ENCODE results near the gene BTG1.

BTG1 gene

DNA sequence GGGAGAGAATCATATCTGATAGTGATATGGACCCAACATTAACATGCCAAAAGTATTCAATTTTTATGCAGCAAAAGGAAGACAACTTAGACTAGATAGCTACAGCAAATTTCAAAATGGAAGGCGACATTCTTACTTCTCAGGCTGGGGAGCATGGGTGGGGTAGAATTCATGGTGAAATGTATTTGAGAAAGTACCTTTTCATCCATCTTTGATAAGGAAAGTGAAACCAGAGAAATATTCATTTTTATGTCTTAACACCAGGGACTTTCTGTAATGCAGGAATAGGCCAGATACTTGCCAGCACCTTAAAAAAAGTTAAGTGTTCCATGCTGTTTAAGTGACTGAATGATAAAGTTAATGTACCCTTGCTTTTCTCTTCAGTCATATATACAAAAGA is 13.4 kb downstream of the BTG1 start:
- peak overlapping the region; percentile 93 for H3K27ac Mint-ChIP-seq
- peak overlapping the region; percentile 82 for H3K4me3 Mint-ChIP-seq
- peaks cover 98% of the 10 kb centered on the region for H3K4me1 Mint-ChIP-seq (ENCODE audit: low read depth)
- no peaks in the 10 kb centered on the region for H3K9me3 Mint-ChIP-seq
- no peaks in the 10 kb centered on the region for H3K27me3 Mint-ChIP-seq
- peaks cover 46% of the 10 kb centered on the region for H3K36me3 Mint-ChIP-seq (ENCODE audit: low read depth)

DNA sequence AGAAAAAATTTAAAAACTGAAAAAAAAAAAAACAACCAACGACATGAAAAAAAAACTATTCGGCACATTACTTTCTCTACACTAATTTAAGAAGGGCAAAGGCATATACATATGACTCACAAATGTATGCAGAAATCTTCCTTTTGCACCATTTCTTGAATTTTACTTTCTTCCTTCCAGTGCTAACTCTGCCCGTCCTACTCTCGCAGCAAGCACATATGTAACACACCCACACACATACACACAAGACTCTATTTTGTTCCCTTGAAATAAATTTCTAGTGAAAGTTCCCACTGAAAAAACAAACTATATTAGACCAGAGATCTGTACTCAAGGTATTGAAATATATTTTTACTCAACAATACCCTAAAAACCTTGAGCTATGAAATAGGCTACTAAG is 14.6 kb downstream of the BTG1 start:
- Mint-ChIP-seq H3K36me3 (ENCODE audit: low read depth) (peaks cover 42% of the 10 kb centered on the region), H3K27me3 (no peaks in the 10 kb centered on the region), H3K27ac (peak overlapping the region; percentile 93), H3K4me3 (peak overlapping the region; percentile 82), H3K9me3 (no peaks in the 10 kb centered on the region), H3K4me1 (ENCODE audit: low read depth) (peaks cover 96% of the 10 kb centered on the region)

DNA sequence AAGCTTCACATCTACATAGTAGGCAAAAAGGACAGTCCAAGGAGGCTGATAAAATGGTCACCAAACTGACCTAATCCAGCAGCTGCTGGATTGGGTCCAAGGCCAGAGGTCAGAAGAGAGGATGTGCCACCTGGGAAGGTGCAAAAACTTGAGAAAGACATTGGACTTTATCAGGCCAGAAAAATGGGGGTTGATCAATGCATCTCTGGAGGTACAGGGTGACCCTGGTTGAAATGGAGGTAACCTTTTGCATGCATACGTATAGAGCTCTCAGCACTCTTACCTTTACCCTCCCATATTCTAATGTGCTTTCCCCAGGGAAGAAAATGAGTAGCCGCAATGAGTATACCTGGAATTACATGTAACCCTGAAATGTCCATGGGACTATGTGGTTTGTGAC is 16.0 kb downstream of the BTG1 start:
- H3K4me1 Mint-ChIP-seq (ENCODE audit: low read depth), result peaks cover 96% of the 10 kb centered on the region
- H3K27ac Mint-ChIP-seq, result peak overlapping the region; percentile 45
- no peak overlapping the region for H3K4me3 Mint-ChIP-seq
- H3K27me3 Mint-ChIP-seq, result no peaks in the 10 kb centered on the region
- H3K36me3 Mint-ChIP-seq (ENCODE audit: low read depth), result peaks cover 50% of the 10 kb centered on the region
- no peaks in the 10 kb centered on the region for H3K9me3 Mint-ChIP-seq

DNA sequence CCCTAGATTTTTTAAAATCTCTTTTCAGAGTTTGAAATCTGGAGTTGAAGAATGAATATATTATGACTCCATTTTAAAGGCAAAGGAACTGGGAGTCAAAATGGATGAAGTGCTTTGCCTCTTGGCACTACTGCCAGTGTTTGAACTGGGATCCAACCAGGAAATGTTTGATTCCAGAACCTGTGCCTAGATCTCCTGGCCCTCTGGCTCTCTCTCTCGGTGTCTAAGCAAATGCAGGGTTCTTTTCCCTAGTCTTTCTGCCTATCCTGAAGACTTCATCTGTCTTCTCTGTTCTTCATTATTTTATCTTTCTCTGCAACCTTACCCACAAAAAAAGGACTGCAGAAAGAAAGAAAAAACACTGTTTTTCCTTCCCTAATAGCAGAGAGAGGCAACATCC is 17.0 kb downstream of the BTG1 start:
- no peaks in the 10 kb centered on the region for H3K9me3 Mint-ChIP-seq
- peaks cover 60% of the 10 kb centered on the region for H3K36me3 Mint-ChIP-seq (ENCODE audit: low read depth)
- no peaks in the 10 kb centered on the region for H3K27me3 Mint-ChIP-seq
- peaks cover 96% of the 10 kb centered on the region for H3K4me1 Mint-ChIP-seq (ENCODE audit: low read depth)
- no peak overlapping the region for H3K4me3 Mint-ChIP-seq
- peak overlapping the region; percentile 45 for H3K27ac Mint-ChIP-seq

DNA sequence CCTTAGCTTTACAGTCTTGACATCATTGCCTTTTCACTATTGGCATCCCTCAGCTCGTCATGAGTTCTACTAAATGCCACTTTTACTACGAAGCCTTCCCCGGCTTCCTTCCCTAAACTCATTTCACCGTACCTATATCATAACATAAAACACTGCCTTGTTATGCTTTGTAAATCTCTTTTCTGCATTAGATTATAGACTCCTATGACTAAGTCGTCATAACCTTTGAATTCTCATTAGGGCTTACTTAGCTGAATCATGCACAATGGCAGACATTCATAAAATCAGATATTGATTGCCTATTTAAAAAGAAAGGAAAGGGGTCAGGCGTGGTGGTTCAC is 21.0 kb downstream of the BTG1 start:
- Mint-ChIP-seq H3K36me3 (ENCODE audit: low read depth) (peaks cover 72% of the 10 kb centered on the region), H3K9me3 (peaks cover 11% of the 10 kb centered on the region), H3K4me1 (ENCODE audit: low read depth) (peaks cover 71% of the 10 kb centered on the region), H3K27me3 (no peaks in the 10 kb centered on the region), H3K4me3 (peak overlapping the region; percentile 14), H3K27ac (peak overlapping the region; percentile 87)

DNA sequence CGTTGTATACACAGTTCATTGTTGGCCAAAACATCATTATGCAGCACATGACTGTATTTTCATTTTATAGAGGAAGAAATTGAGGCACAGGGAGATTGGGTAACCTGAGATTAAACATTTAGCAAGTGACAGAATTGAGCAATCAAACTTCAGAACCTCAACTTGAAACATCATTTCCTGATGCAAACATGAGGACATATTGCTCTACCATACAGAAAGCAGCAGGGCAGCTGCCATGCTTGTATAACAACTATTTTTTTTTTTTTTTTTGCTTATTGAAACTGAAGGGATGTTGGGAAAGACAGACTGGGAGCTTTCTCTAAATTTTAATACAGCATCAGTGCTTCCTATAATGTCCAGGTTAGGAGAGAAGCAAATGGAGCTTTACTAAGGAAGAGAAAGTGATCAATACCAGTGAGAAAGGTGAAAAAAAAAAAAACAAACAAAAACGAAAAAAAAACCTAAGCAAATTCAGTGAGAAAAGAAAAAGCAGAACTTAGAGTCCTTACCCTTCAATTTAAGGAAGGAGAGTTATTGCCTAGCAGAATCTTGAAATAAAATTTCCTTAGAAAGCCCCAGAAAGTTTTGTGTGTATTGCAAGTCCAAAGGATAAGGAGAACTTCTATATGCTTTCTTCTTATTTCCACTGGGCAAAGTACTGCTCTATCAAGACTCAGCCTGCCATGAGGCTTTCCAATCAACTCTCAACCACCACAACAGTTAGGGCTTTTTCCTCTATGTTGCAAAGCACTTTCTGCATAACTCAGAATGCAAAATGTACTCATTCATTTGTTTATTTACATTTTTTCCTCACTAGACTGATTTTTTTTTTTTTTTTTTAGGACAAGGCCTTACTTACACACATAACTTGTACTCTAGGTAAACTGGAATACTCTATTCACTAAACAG is 21.6 kb downstream of the BTG1 start:
- Mint-ChIP-seq H3K27ac (peak overlapping the region; percentile 87), H3K36me3 (ENCODE audit: low read depth) (peaks cover 73% of the 10 kb centered on the region), H3K27me3 (no peaks in the 10 kb centered on the region), H3K9me3 (peaks cover 17% of the 10 kb centered on the region), H3K4me1 (ENCODE audit: low read depth) (peaks cover 71% of the 10 kb centered on the region), H3K4me3 (peak overlapping the region; percentile 14)

DNA sequence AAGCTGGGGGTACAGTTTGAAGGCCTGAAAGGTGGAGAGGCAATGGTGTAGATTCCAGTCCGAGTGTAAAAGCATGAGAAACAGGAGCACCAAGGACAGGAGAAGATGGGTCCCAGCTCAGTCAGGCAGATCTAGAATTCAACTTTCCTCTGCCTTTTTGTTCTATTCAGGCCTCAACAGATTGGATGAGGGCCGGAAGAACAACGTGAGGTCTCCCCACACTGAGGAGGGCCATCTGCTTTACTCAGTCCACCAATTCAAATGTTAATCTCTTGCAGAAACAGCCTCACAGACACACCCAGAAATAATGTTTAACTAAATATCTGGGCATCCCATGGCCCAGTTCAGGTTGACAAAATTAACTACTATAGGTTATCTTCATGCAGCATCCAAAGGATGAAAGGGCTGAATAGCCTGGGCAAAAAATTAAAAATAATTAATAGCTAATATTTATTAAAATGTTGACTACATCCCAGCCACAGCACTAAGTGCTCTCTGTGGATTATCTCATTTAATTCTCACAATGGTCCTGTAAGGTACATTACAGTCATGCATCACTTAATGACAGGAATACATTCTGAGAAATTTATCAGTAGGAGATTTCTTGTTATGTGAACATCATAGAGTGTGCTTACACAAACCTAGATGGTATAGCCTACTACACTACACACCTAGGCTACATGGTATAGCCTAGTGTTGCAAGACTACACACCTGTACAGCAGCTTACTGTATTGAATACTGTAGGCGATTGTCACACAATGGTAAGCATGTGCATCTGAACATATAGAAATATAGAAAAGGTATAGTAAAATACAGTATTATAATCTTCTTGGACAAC is 22.5 kb downstream of the BTG1 start:
- H3K27me3 Mint-ChIP-seq, result no peaks in the 10 kb centered on the region
- H3K4me1 Mint-ChIP-seq (ENCODE audit: low read depth), result peaks cover 70% of the 10 kb centered on the region
- peaks cover 22% of the 10 kb centered on the region for H3K9me3 Mint-ChIP-seq
- peaks cover 74% of the 10 kb centered on the region for H3K36me3 Mint-ChIP-seq (ENCODE audit: low read depth)
- no peak overlapping the region for H3K4me3 Mint-ChIP-seq
- no peak overlapping the region for H3K27ac Mint-ChIP-seq

DNA sequence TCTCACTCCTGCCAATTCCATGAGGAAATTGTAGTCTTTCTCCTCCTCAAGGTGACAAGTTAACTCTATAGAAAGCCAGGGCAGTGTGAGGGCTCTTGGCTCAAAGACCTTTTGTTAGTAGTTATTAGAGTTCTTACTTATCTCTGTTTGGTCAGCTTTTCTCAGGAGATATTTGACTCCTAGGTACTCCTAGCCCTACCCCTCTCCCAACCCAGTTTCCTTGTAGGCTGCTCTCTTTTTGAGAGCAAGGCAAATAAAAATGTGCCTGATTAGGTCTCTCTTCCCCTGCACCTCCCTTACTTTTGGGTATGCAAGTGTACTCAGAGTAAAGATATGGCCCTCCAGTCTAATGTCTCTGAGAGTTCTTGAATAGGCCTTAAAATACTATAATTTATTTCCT is 23.8 kb downstream of the BTG1 start:
- Mint-ChIP-seq H3K36me3 (ENCODE audit: low read depth) (peaks cover 67% of the 10 kb centered on the region), H3K27ac (peak overlapping the region; percentile 40), H3K4me3 (no peak overlapping the region)

DNA sequence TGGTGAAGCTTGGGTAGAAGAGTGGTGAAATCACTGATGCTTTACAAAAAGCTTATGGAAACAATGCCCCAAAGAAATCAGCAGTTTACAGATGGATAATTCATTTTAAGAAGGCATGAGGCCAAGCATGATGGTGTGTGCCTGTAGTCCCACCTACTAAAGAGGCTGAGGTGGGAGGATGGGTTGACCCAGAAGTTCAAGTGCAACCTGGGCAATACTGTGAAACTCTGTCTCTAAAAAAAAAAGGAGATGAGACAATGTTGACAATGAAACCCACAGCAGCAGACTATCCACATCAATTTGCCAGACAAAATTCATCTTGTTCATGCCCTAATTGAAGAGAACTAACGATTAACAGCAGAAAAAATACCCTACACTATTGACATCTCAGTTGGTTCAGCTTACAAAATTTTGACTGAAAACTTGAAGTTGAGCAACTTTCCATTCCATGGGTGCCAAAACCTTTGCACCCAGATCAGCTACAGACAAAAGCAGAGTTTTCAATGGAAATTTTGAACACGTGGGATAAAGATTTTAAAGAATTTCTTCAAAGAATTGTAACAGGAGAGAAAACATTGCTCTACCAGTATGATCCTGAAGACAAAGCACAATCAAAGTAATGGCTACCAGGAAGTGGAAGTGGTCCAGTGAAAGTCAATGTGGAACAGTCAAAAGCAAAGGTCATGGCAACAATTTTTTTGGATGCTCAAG is 26.7 kb downstream of the BTG1 start:
- Mint-ChIP-seq H3K4me3 (peak overlapping the region; percentile 28), H3K27me3 (no peaks in the 10 kb centered on the region), H3K36me3 (ENCODE audit: low read depth) (peaks cover 51% of the 10 kb centered on the region), H3K27ac (peak overlapping the region; percentile 61), H3K9me3 (peaks cover 22% of the 10 kb centered on the region), H3K4me1 (ENCODE audit: low read depth) (peaks cover 61% of the 10 kb centered on the region)

More for the DNA sequence above, 23.8 kb downstream of the BTG1 start:
- peaks cover 64% of the 10 kb centered on the region for H3K4me1 Mint-ChIP-seq (ENCODE audit: low read depth)
- no peaks in the 10 kb centered on the region for H3K27me3 Mint-ChIP-seq
- peaks cover 22% of the 10 kb centered on the region for H3K9me3 Mint-ChIP-seq

DNA sequence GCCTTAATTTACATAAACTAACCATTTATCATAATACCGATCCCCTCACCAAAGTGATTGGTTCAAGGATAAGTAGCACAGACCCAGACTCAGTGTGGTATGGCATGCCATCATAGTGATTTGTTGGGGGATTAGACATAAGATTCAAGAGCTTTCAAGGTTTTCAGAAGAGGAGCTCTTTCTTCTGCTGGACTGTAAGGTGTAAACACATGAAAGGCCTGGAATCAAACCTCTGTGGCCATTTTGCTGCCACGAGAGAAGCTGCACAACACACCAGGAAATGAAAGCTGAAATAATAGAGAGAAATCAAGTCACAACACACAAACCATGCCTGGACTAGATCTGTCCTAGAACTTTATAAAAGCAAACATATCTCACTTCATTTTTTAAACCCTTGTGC is 30.8 kb downstream of the BTG1 start:
- peaks cover 22% of the 10 kb centered on the region for H3K36me3 Mint-ChIP-seq (ENCODE audit: low read depth)
- H3K27ac Mint-ChIP-seq, result peak overlapping the region; percentile 57
- H3K9me3 Mint-ChIP-seq, result peaks cover 11% of the 10 kb centered on the region
- H3K27me3 Mint-ChIP-seq, result no peaks in the 10 kb centered on the region
- peaks cover 76% of the 10 kb centered on the region for H3K4me1 Mint-ChIP-seq (ENCODE audit: low read depth)
- peak overlapping the region; percentile 54 for H3K4me3 Mint-ChIP-seq

DNA sequence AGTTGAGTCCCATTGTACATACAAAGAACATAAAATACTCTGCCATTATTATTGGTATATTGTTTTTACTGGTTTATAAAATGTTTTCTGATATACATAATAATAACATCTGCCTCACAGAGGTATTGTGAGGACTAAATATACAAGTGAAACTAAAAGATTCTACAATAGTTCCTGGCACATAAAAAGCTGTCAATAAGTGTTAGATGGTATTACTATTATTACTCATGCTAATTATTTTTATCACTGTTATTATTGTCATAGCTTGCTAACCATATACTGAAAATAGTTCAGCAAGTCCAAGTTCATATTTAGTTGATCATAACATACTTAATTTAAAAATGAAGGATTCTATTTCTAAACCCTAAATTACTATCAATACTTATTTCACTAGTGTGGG is 34.4 kb downstream of the BTG1 start:
- peaks cover 88% of the 10 kb centered on the region for H3K4me1 Mint-ChIP-seq (ENCODE audit: low read depth)
- no peaks in the 10 kb centered on the region for H3K9me3 Mint-ChIP-seq
- H3K4me3 Mint-ChIP-seq, result peak overlapping the region; percentile 66
- peak overlapping the region; percentile 53 for H3K27ac Mint-ChIP-seq
- H3K36me3 Mint-ChIP-seq (ENCODE audit: low read depth), result peaks cover 3% of the 10 kb centered on the region
- H3K27me3 Mint-ChIP-seq, result no peaks in the 10 kb centered on the region

DNA sequence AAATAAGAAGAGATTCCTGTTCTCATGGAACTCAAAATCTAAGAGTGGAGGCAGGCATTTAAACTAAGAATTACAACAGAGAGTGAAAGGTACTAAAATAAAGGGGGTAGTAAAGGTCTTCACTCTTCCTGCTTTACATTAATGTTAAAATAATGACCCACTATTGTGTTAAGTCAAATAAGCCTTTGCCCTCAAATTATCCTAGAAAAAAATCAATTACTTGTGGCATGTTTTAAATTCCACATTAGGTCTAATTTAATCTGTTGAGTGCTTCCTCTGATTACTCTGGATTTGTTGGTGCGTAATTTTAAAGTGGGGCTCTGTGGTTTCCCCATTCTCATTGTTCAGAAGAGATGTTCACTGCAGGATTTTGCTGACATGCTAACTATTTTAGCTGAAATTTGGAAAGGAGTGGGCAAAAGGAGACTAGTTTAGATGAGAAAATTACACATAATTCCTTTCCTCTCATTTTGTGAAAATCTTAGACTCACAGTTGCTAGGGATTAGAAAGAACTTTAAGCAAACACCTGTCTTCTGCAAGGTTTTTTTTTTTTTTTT is 35.5 kb downstream of the BTG1 start:
- Mint-ChIP-seq H3K36me3 (ENCODE audit: low read depth) (peaks cover 6% of the 10 kb centered on the region), H3K9me3 (no peaks in the 10 kb centered on the region), H3K27me3 (no peaks in the 10 kb centered on the region), H3K27ac (peak overlapping the region; percentile 78), H3K4me3 (peak overlapping the region; percentile 66), H3K4me1 (ENCODE audit: low read depth) (peaks cover 90% of the 10 kb centered on the region)

DNA sequence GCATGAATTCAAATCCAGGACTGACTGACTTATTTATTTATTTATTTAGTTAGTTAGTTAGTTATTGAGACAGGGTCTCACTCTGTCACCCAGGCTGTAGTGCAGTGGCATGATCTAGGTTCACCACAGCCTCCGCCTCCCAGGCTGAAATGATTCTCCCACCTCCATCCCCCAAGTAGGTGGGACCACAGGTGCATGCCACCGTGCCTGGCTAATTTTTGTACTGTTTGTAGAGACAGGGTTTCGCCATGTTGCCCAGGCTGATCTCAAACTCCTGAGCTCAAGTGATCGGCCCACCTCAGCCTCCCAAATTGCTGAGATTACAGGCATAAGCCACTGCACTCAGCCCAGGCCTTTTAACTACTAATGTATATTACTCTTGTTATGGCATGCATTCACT is 36.0 kb downstream of the BTG1 start:
- Mint-ChIP-seq H3K4me1 (ENCODE audit: low read depth) (peaks cover 88% of the 10 kb centered on the region), H3K9me3 (no peaks in the 10 kb centered on the region), H3K36me3 (ENCODE audit: low read depth) (peaks cover 6% of the 10 kb centered on the region), H3K4me3 (peak overlapping the region; percentile 66), H3K27me3 (no peaks in the 10 kb centered on the region), H3K27ac (peak overlapping the region; percentile 78)

DNA sequence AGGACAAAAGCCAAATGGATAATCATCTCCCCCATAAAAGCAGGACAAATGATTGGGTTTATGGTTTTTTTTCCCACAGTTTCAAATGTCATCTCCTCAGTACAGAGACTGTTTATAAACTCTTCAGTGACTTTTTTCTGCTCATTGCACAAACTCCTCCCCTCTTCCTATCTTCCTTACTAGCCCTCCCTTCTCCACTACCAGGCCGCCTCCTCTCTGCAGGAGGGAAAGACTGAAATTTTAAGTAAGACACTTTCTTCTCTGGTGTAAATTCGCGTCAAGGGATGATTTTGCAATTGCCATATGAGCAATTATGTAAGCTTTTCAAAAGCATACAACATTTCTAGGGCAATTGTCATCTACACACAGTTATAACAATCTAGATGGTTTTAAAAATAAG is 37.0 kb downstream of the BTG1 start:
- Mint-ChIP-seq H3K9me3 (no peaks in the 10 kb centered on the region), H3K4me3 (no peak overlapping the region), H3K27me3 (no peaks in the 10 kb centered on the region), H3K36me3 (ENCODE audit: low read depth) (peaks cover 3% of the 10 kb centered on the region), H3K27ac (peak overlapping the region; percentile 37), H3K4me1 (ENCODE audit: low read depth) (peaks cover 83% of the 10 kb centered on the region)
